Parathyroid adenoma (tissue), 2 donors: ENCODE data around the gene SH3D19.
"Not testable (repeated sequence)": the region's sequence is repeated elsewhere in the genome, so short reads cannot be mapped to it uniquely, and the experiment has no call there.

Experiments
- H2AFZ ChIP-seq: fragments of 300-600 bp; sonication (generic); one replicate; pipeline ENCODE4 v1.7.0; 2017; ENCODE audit warnings: antibody characterized with exemption, mild to moderate bottlenecking
- H3K27ac ChIP-seq: fragments of 300-600 bp; sonication (generic); one replicate; pipeline ENCODE4 v1.7.0; 2017
- H3K27me3 ChIP-seq: fragments of 300-600 bp; sonication (generic); one replicate; pipeline ENCODE4 v1.7.0; 2017; ENCODE audit warnings: low read length; ENCODE audit not compliant: control insufficient read depth, insufficient read depth
- H3K36me3 ChIP-seq: fragments of 300-600 bp; sonication (generic); one replicate; pipeline ENCODE4 v1.7.0; 2017; ENCODE audit warnings: low read length; ENCODE audit not compliant: control insufficient read depth, insufficient read depth
- H3K4me1 ChIP-seq: fragments of 300-600 bp; sonication (generic); one replicate; pipeline ENCODE4 v1.7.0; 2017; ENCODE audit warnings: control low read depth
- H3K4me2 ChIP-seq: fragments of 300-600 bp; sonication (generic); one replicate; pipeline ENCODE4 v1.7.0; 2017; ENCODE audit warnings: low read length
- H3K4me3 ChIP-seq: fragments of 300-600 bp; sonication (generic); one replicate; pipeline ENCODE4 v1.7.0; 2017; ENCODE audit warnings: low read depth, low read length
- H3K79me2 ChIP-seq: fragments of 300-600 bp; sonication (generic); one replicate; pipeline ENCODE4 v1.7.0; 2017; ENCODE audit warnings: control low read depth
- H3K9ac ChIP-seq: fragments of 300-600 bp; sonication (generic); one replicate; pipeline ENCODE4 v1.7.0; 2017; ENCODE audit warnings: mild to moderate bottlenecking
- H3K9me3 ChIP-seq: fragments of 300-600 bp; sonication (generic); one replicate; pipeline ENCODE4 v1.7.0; 2017; ENCODE audit warnings: low read length; ENCODE audit not compliant: control insufficient read depth
- CTCF ChIP-seq: fragments of 300-600 bp; sonication (generic); IDR thresholded peaks from one replicate; pipeline ENCODE4 v1.7.0; 2017; ENCODE audit warnings: antibody characterized with exemption, mild to moderate bottlenecking
- donor health status: primary hyperparathyroidism.

The SH3D19 gene

GRCh38 chr4:151236036-151236435, 89.4 kb downstream of the SH3D19 start:
- H3K9ac ChIP-seq, result no peak overlapping the region
- no peak overlapping the region for H2AFZ ChIP-seq
- H3K4me2 ChIP-seq, result no peak overlapping the region
- no peaks in the 10 kb centered on the region for H3K4me1 ChIP-seq
- no peaks in the 10 kb centered on the region for H3K27me3 ChIP-seq
- no peaks in the 10 kb centered on the region for H3K36me3 ChIP-seq
- no peak for TF ChIP-seq CTCF
- H3K27ac ChIP-seq, result no peak overlapping the region
- H3K4me3 ChIP-seq, result no peak overlapping the region
- no peaks in the 10 kb centered on the region for H3K79me2 ChIP-seq
- no peaks in the 10 kb centered on the region for H3K9me3 ChIP-seq

GRCh38 chr4:151235373-151235772, 90.0 kb downstream of the SH3D19 start:
- not testable (repeated sequence) for H3K79me2 ChIP-seq, H3K9ac ChIP-seq, H3K4me2 ChIP-seq, H3K9me3 ChIP-seq, H3K27me3 ChIP-seq, H3K36me3 ChIP-seq, H3K4me3 ChIP-seq, H2AFZ ChIP-seq, H3K27ac ChIP-seq, H3K4me1 ChIP-seq

- H3K9me3 ChIP-seq, result no peaks in the 10 kb centered on the region
- H3K79me2 ChIP-seq, result no peaks in the 10 kb centered on the region
- no peak for TF ChIP-seq CTCF
- H3K9ac ChIP-seq, result no peak overlapping the region
- H3K27me3 ChIP-seq, result no peaks in the 10 kb centered on the region
- H3K36me3 ChIP-seq, result no peaks in the 10 kb centered on the region
- no peak overlapping the region for H3K4me2 ChIP-seq
- H3K4me3 ChIP-seq, result no peak overlapping the region
- no peak overlapping the region for H3K27ac ChIP-seq
- no peak overlapping the region for H2AFZ ChIP-seq
- H3K4me1 ChIP-seq, result no peaks in the 10 kb centered on the region
Measured at GRCh38 chr4:151233600-151233999, 91.8 kb downstream of the SH3D19 start.

GRCh38 chr4:151231915-151232595, 93.3 kb downstream of the SH3D19 start:
- Histone ChIP-seq H3K9me3 (no peaks in the 10 kb centered on the region), H3K27ac (no peak overlapping the region), H3K4me3 (no peak overlapping the region)

More at GRCh38 chr4:151231915-151232595, 93.3 kb downstream of the SH3D19 start:
- H2AFZ ChIP-seq, result no peak overlapping the region
- no peaks in the 10 kb centered on the region for H3K36me3 ChIP-seq
- no peak overlapping the region for H3K9ac ChIP-seq
- H3K79me2 ChIP-seq, result no peaks in the 10 kb centered on the region
- no peak for TF ChIP-seq CTCF
- H3K4me1 ChIP-seq, result no peaks in the 10 kb centered on the region
- no peak overlapping the region for H3K4me2 ChIP-seq
- H3K27me3 ChIP-seq, result no peaks in the 10 kb centered on the region
